HCEC 1CT (cell line): ENCODE measurements around the gene FBXL4.

Experiments
- DNase-seq: peaks from one replicate; pipeline ENCODE4 v3.0.0-alpha.2; 2017

Gene FBXL4

DNA sequence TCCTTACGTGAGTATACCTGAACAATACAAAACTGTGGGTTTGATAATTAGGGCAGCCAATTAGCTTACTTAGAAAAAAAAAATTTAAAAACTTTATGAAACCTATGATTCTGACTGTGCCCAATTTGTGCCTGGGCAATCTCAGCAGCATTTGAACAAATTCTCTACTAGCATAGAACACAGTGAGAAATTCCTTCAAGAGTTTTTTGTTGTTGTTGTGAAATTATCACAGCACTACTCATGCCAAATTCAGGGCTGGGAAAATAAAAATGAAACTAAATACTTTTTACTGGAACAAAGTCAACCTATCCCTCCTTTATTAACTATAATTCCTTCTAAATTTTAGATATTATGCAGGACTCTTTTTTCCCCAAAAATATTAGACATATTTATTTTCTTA, 70.5 kb downstream of the FBXL4 start:
- no peak for DNase-seq

DNA sequence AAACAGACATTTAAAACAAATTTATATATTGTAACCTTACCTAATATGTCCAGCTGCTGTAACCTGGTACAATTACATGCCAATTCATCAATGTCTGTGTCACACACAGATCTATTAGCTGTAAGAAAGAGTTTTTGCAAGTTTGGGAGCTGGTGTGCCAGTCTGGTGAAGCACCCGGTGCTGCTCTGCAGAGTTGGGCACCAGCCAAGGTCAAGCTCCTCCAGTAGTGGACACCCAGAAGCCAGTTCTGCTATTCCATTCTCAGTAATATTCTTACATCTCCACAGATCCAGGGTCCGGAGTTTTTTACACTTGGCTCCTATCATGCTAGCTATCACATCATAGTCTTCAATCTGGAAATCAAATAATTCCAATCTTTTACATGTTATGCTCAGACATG, 72.4 kb downstream of the FBXL4 start:
- DNase-seq = no peak

- no peak for DNase-seq
Measured at GRCh38 chr6:98871821-98872220, 75.9 kb downstream of the FBXL4 start.

DNA sequence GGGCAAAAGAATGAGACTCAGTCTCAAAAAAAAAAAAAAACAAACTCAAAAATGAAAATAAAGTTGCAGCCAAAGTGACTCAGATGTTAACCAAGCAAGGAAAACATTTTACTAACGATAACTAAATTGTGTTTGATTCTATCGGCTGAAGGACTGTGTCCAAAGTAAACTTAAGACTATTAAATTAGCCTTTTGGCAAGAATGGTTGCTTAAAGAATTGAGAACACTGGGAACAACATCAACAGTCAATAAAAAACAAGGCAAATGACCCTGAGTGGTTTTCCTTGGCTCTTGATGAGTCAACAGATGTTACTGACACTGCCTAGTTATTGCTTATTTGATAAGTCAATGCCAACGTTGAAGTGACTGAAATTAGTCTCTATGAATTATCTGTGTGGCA, 76.7 kb downstream of the FBXL4 start:
- peak; percentile 68 for DNase-seq

DNA sequence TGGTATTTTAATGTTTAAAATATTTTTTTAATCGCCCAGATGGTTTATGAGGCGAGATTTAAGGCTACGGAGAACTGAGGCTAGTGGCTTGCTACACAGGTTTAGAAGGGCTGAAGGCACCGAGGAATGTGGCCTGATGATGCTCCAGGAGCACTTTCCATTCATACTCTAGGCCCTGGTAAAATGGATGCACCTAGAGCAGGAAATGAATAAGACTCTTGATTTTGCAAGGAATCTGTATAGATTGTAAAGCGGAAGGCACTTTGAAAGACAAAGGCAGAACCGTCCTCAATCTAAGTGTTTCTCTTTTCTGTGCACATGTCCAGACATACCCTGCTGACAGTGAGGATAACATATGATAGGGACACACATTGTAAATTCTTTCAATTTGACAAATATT, 83.2 kb downstream of the FBXL4 start:
- DNase-seq = no peak

DNA sequence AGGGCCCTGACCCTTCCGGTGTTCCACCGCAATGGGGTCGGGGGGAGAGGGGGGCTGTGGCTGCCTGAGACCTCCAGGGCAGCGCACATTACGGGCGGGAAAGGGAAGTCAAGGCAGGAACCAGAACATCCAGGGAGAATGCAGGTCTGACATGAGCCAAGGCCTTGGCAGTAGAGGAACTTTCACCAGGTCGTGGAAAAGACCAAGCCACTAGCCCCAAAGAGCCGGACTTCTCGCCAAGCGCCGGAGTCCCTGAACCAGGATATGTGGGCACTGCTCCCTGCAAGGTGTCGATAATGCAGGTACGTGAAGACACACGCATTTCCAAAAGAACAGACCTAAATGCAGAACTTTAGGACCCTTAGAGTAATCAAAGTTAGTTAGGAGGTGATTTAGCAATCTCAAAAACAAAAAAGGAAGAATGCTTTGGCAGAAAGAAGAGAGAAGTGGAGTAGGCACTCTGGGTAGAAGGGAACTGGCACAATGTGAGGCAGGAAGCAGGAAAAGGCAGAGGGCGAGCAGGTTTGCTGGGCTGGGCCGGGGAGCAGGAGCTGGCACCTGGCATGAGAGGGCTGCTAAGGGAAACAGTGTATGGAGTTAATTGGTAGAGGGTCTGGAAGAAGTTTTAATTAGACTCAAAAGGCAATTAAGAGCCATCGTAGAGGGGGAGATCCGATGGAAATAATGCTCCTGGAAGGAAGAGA, 99.1 kb downstream of the FBXL4 start:
- no peak for DNase-seq

- no peak for DNase-seq
Measured at GRCh38 chr6:98847779-98848538, 99.8 kb downstream of the FBXL4 start.

DNA sequence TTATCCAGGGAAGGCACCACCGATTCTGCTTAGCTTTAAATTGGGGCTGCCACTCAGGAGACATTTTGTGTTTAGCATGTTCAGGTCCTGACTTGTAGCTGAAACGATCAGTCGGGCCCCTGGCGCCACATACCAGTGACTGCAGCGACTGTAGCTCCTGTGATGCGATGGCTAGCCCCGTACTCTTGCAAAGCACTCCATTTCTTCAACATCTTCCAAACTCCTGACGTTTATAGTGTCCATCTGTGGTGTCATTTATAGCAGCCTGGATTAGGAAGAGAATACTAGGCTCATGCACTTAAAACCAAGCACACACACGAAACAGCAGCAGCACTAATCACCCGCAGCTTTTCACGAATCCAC, 100.3 kb downstream of the FBXL4 start:
- DNase-seq = no peak

GRCh38 chr6:98846021-98846380, 101.7 kb downstream of the FBXL4 start:
- no peak for DNase-seq

- DNase-seq = peak; percentile 72
Measured at GRCh38 chr6:98845211-98846020, 102.3 kb downstream of the FBXL4 start.

DNA sequence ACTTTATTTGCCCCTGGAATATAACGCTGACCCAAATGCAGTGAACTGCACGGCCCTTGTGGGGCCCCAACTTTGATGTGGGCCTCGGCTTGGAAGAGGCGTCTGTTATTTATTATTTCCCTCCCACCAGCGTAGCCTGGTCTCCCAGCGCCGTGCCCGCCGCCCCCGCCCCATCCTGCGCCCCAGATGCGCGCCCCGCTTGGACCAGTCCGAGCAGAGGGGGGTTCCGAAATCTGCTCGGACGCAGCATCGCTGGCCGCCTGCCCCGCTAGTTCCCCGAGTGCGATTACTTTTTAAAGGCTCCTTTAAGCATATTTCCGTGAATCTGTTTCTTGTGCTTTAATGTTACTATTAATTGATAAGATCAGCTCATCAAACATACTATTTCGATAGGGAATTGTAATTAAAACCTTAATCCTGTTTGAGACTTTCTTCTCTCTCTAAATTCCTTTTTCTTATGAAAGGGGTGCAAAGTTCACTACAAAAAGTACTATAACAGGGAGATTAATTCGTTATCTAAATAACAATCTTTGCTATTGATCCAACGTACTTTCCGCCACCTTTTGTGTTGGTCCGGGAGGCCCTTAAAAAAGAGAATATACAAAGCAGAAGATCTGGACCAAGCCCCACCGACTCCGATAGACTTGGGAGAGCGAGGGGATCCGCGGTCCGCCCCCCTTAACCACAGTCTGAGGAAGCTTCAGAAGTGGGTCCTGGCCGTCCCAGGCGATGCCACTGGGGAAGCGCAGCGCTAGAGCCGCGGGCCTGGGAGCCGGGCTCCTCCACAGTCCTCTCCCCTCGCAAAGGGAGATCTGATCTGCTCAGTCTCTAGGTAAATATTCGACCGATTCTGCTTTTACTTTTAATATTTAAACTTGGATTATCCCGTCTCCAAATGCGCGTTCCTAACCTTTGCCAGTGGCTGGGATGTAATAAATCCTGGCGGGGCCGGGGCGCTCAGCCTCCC, 103.2 kb downstream of the FBXL4 start:
- no peak for DNase-seq

GRCh38 chr6:98843271-98844243, 104.2 kb downstream of the FBXL4 start:
- no peak for DNase-seq

DNA sequence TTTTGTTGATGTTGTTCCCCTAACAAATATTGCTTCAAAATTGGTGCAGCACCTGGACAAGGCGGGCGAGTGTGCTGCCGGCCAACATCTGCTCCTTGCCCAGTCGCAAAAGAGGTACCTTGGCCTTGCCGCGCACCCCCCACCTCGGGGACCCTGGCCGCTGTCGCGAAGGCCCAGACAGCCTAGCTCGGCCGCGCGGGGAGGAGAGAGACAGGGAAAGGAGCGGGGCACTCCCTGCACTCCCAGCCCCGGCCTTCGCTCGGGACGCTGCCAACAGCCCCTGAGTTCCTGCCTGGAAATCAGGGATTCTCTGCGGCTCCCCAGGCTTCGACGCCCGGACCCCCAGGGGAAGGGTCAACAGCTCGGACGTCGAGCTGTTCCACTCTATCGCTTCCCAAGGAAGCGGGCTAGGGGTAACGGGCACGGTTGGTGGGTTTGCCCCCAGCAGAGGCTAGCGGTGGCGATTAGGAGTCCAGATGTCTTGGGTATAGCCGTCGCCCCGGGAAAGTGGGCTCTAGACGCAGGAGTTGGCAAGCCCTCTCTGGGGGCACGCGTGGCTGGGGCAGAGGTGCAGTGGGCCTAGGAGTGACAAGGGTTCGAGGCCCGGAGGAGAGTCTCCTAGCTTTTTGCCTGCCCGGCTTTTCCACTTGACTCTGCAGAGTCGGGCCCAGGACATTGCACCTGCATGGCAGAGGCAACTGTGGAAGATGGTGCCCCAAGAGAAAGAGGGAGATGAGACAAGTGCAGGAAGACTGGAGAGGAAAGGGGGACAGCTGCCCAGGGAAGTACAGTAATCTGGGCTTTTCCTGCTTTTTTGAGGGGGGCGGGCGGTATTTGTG, 105.2 kb downstream of the FBXL4 start:
- no peak for DNase-seq

- DNase-seq = no peak
Measured at GRCh38 chr6:98841621-98842341, 106.0 kb downstream of the FBXL4 start.

DNA sequence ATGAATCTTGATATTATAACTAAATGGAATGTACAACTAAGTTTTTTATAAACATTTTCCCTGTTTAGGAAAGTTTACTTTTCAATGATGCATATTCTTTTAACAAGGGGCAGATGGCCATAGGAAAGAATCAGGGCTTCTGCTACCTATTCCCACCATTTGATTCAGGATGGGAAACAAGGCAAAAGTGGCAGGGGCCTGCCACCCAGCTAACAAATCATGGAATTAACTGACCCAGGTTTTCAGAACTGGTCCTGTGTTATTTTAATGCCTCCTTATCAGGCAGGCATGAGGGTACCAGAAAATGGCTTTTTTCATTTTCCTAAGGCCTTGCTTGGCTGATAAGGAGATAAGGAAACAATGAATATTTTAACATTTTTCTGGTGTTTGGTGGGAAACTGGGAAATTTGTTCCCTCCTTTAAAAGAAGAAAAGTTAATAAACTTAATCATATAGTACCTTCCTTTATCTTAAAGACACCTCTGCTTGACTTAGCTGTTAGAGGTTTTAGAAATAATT, 106.7 kb downstream of the FBXL4 start:
- DNase-seq = no peak

GRCh38 chr6:98840385-98840784, 107.4 kb downstream of the FBXL4 start:
- DNase-seq = no peak

DNA sequence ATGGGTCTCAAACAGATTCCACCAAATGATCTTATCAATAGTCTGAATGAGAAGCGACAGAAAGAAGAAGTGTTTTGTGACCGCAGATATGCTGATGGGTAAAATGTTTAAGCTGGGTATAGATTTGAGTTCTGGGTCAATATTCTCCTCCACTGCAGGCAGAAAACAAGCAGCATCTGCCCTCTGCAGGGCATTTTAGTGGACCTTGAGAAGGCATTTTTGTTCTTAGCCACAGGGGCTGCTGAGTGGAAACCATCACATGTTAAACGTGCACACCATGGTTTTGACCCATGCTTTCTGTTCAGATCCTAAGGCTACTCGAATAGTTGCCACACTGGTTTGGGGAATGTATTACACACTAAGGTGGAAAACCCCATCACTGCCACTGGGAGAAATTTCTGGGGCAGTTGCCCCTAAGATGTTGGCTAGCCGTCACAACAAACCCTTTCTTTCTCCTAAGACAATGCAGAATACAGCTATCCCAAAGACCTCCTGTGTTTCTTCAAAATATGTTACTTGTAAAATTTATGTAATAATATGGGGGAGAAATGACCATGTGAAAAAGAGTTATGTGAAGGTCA, 107.9 kb downstream of the FBXL4 start:
- DNase-seq = no peak

DNA sequence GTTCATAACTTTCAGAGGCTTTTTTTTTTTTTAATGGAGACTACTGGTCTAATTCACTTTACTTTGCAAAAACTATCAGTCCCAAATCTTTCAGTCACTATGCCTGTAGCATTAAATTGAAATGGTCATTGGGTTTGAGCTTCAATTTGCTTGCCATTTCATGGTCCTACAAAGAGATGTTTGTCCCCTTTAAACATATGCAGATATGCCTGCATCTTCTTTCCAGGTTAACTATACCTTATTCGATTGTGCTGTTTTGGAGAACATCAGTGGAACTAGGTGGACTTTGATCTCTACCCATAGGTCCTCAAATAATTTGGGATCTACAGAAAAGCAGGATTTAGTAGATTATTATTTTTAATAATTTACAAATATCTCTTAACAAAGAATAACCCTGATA, 108.8 kb downstream of the FBXL4 start:
- no peak for DNase-seq

GRCh38 chr6:98838032-98838431, 109.7 kb downstream of the FBXL4 start:
- no peak for DNase-seq
